Keratinocyte (primary cell): ENCODE results near the gene BDKRB2.

Experiments
- CTCF ChIP-seq, 3 experiments: IDR thresholded peaks in 1 of 3; conservative IDR thresholded peaks in 1 of 3; optimal IDR thresholded peaks in 1 of 3; 2 replicates in 2 of 3; 3 replicates in 1 of 3; pipeline versions ENCODE3 to v1.5.1; 2011; ENCODE audit warnings: low read length in 3 of 3, mild to moderate bottlenecking in 3 of 3, moderate library complexity in 2 of 3, control low read depth in 1 of 3, inconsistent platforms in 1 of 3; ENCODE audit not compliant: insufficient read depth in 2 of 3; ENCODE audit errors: extremely low read depth in 1 of 3
- EZH2 ChIP-seq: IDR thresholded peaks from one replicate; pipeline ENCODE4 v1.6.1; 2012; ENCODE audit warnings: inconsistent platforms, mild to moderate bottlenecking, low read length, moderate library complexity

- TF ChIP-seq CTCF (optimal IDR thresholded peaks at IDR 0.05 in 1 of 3, IDR thresholded peaks at IDR 0.05 in 1 of 3, conservative IDR thresholded peaks at IDR 0.05 in 1 of 3; ENCODE audit: extremely low read depth in 1 of 3, insufficient read depth in 2 of 3, low read length in 3 of 3): no peak
- TF ChIP-seq EZH2: no peak
Measured at GRCh38 chr14:96207686-96208085, 3.0 kb downstream of the BDKRB2 start.
